Endothelial cell of umbilical vein (primary cell): ENCODE measurements around the gene EHF.

Experiments used
- EZH2 ChIP-seq: IDR thresholded peaks from 2 replicates; pipeline ENCODE4 v1.6.1; 2012; ENCODE audit warnings: borderline replicate concordance, low read depth, mild to moderate bottlenecking, moderate library complexity, low read length, inconsistent platforms; ENCODE audit not compliant: severe bottlenecking
- TF ChIP-seq, protein P1 (sequence below), 2 donors: IDR thresholded peaks; 1 replicate in 1 of 2; 2 replicates in 1 of 2; pipeline ENCODE4 v1.5.1; 2011; ENCODE audit warnings: low read length in 2 of 2, mild to moderate bottlenecking in 2 of 2, moderate library complexity in 2 of 2, control low read depth in 1 of 2, inconsistent platforms in 1 of 2, low read depth in 1 of 2; ENCODE audit not compliant: insufficient read depth in 1 of 2; ENCODE audit errors: extremely low read depth in 1 of 2

- TF ChIP-seq, protein P1, sequence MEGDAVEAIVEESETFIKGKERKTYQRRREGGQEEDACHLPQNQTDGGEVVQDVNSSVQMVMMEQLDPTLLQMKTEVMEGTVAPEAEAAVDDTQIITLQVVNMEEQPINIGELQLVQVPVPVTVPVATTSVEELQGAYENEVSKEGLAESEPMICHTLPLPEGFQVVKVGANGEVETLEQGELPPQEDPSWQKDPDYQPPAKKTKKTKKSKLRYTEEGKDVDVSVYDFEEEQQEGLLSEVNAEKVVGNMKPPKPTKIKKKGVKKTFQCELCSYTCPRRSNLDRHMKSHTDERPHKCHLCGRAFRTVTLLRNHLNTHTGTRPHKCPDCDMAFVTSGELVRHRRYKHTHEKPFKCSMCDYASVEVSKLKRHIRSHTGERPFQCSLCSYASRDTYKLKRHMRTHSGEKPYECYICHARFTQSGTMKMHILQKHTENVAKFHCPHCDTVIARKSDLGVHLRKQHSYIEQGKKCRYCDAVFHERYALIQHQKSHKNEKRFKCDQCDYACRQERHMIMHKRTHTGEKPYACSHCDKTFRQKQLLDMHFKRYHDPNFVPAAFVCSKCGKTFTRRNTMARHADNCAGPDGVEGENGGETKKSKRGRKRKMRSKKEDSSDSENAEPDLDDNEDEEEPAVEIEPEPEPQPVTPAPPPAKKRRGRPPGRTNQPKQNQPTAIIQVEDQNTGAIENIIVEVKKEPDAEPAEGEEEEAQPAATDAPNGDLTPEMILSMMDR (IDR thresholded peaks at IDR 0.05; ENCODE audit: extremely low read depth in 1 of 2, insufficient read depth in 1 of 2, low read depth in 1 of 2, low read length in 2 of 2) = no peak
- TF ChIP-seq EZH2 = no peak
Measured at GRCh38 chr11:34647131-34647530, 26.2 kb downstream of the EHF start.
